PC-9 (cell line): ENCODE results near the gene BRD4. TPM values are rescaled to one million over a fixed set of nuclear protein-coding genes. Genes with fewer than 3 reads are reported as not detected.

Experiments used
- BruUV-seq: library from RNA; stranded (reverse); fragments of 400-500 nt; replicated peaks from 2 replicates; lab custom pipeline; 2021; lab: Mats Ljungman, UMichigan
- CTCF ChIA-PET: fragments of 300-600 bp; sonication (Branson Sonifier 250); formaldehyde crosslinking; loops from one replicate; lab custom pipeline; 2022; ENCODE audit warnings: antibody characterized with exemption; lab: Charles Lee
- POLR2A ChIA-PET: fragments of 300-600 bp; sonication (Branson Sonifier 250); formaldehyde crosslinking; loops from one replicate; lab custom pipeline; 2022; ENCODE audit warnings: antibody characterized with exemption; ENCODE audit not compliant: unreplicated experiment; lab: Charles Lee
- DNase-seq, 2 experiments: peaks; one replicate each; pipeline versions ENCODE4 v3.0.0 to v3.0.0-alpha.2; 2015 to 2022; ENCODE audit warnings: mixed read lengths in 1 of 2
- H2AFZ ChIP-seq: fragments of 200-600 bp; sonication (generic); 2 replicates; pipeline ENCODE4 v1.8.1; 2017; ENCODE audit warnings: antibody characterized with exemption
- H3F3A ChIP-seq: fragments of 200-600 bp; sonication (generic); 2 replicates; pipeline ENCODE4 v1.8.1; 2017; ENCODE audit warnings: antibody characterized with exemption, mild to moderate bottlenecking, low read depth; ENCODE audit not compliant: insufficient read depth
- H3K27ac ChIP-seq: fragments of 200-600 bp; sonication (generic); 2 replicates; pipeline ENCODE4 v1.6.1; 2016; ENCODE audit warnings: mixed run types
- H3K27me3 ChIP-seq: fragments of 200-600 bp; sonication (generic); 2 replicates; pipeline ENCODE4 v1.6.1; 2016; ENCODE audit warnings: low read depth, mixed run types; ENCODE audit not compliant: insufficient read depth
- H3K36me3 ChIP-seq: fragments of 200-600 bp; sonication (generic); 2 replicates; pipeline ENCODE4 v1.6.1; 2016; ENCODE audit warnings: low read depth, mixed run types
- H3K4me1 ChIP-seq: fragments of 200-600 bp; sonication (generic); replicated peaks from 2 replicates; pipeline ENCODE4 v1.6.1; 2016; ENCODE audit warnings: mixed run types; ENCODE audit not compliant: insufficient read depth
- H3K4me2 ChIP-seq: fragments of 200-600 bp; sonication (generic); 2 replicates; pipeline ENCODE4 v1.6.1; 2017; ENCODE audit warnings: mixed run types
- H3K4me3 ChIP-seq: fragments of 200-600 bp; sonication (generic); 2 replicates; pipeline ENCODE4 v1.6.1; 2016; ENCODE audit warnings: mixed run types
- H3K79me2 ChIP-seq: fragments of 200-600 bp; sonication (generic); 2 replicates; pipeline ENCODE4 v1.6.1; 2017; ENCODE audit warnings: low read depth, mixed run types
- H3K9me2 ChIP-seq: fragments of 200-600 bp; sonication (generic); 2 replicates; pipeline ENCODE4 v1.8.1; 2017; ENCODE audit warnings: mild to moderate bottlenecking; ENCODE audit not compliant: insufficient read depth
- H3K9me3 ChIP-seq: fragments of 200-600 bp; sonication (generic); 2 replicates; pipeline ENCODE4 v1.8.1; 2016; ENCODE audit warnings: low read depth; ENCODE audit not compliant: insufficient read depth
- H4K20me1 ChIP-seq: fragments of 200-600 bp; sonication (generic); 2 replicates; pipeline ENCODE4 v1.8.1; 2017; ENCODE audit not compliant: insufficient read depth
- EZH2 ChIP-seq: fragments of 200-600 bp; sonication (generic); IDR thresholded peaks from 2 replicates; pipeline ENCODE4 v1.8.0; 2017; ENCODE audit warnings: antibody characterized with exemption, low read depth
- intact Hi-C: fragments of 100-400 bp; cut with micrococcal nuclease; formaldehyde crosslinking; loops from one replicate; pipeline ENCODE4 v1.10.0; 2022; ENCODE audit not compliant: unreplicated experiment
- total RNA-seq: library from RNA; stranded (reverse); gene quantifications from 2 replicates; pipeline ENCODE4 v1.2.3, GENCODE V29; 2021
- TF ChIP-seq, protein P1 (sequence below): fragments of 200-600 bp; sonication (generic); conservative IDR thresholded peaks from 2 replicates; pipeline ENCODE4 v1.6.1; 2017; ENCODE audit warnings: mixed run types, antibody characterized with exemption, mild to moderate bottlenecking, moderate library complexity

Gene BRD4
- total RNA-seq, 1 experiment from 2014 or later, result 138 TPM

GRCh38 chr19:15199661-15200552, 132.4 kb downstream of the BRD4 start:
- ChIA-PET CTCF (interaction anchor here (0.6 to 0.7 kb wide), 3 partner anchors 29 to 93 kb away, joined by 3 to 6 read pairs (median 4); partner anchors contain the start of gene EPHX3), POLR2A (interaction anchor here (0.8 kb wide), 1 partner anchor 356 kb away, joined by 4 read pairs; no protein-coding TSS in a partner anchor)
- Histone ChIP-seq H3K27me3 (no peaks in the 10 kb centered on the region), H3F3A (peaks cover 40% of the 10 kb centered on the region), H3K79me2 (peaks cover 42% of the 10 kb centered on the region), H3K9me2 (no peaks in the 10 kb centered on the region), H3K36me3 (peaks cover 24% of the 10 kb centered on the region; the same call in 1 of the 2 replicates), H3K9me3 (no peaks in the 10 kb centered on the region), H4K20me1 (peaks cover 25% of the 10 kb centered on the region), H2AFZ (no peak overlapping the region), H3K4me2 (peak overlapping the region; percentile 79), H3K4me1 (peaks cover 42% of the 10 kb centered on the region), H3K4me3 (peak overlapping the region; percentile 88), H3K27ac (peak overlapping the region; percentile 75)
- intact Hi-C loops, result loop anchor here (5.0 kb wide), 1 partner anchor 52 kb away; no protein-coding TSS in a partner anchor
- peak in 1 of 2 experiments; percentile 46 for DNase-seq
- BruUV-seq, result no TSS peak
- TF ChIP-seq, protein P1, sequence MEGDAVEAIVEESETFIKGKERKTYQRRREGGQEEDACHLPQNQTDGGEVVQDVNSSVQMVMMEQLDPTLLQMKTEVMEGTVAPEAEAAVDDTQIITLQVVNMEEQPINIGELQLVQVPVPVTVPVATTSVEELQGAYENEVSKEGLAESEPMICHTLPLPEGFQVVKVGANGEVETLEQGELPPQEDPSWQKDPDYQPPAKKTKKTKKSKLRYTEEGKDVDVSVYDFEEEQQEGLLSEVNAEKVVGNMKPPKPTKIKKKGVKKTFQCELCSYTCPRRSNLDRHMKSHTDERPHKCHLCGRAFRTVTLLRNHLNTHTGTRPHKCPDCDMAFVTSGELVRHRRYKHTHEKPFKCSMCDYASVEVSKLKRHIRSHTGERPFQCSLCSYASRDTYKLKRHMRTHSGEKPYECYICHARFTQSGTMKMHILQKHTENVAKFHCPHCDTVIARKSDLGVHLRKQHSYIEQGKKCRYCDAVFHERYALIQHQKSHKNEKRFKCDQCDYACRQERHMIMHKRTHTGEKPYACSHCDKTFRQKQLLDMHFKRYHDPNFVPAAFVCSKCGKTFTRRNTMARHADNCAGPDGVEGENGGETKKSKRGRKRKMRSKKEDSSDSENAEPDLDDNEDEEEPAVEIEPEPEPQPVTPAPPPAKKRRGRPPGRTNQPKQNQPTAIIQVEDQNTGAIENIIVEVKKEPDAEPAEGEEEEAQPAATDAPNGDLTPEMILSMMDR, result no peak
- no peak for TF ChIP-seq EZH2

DNA sequence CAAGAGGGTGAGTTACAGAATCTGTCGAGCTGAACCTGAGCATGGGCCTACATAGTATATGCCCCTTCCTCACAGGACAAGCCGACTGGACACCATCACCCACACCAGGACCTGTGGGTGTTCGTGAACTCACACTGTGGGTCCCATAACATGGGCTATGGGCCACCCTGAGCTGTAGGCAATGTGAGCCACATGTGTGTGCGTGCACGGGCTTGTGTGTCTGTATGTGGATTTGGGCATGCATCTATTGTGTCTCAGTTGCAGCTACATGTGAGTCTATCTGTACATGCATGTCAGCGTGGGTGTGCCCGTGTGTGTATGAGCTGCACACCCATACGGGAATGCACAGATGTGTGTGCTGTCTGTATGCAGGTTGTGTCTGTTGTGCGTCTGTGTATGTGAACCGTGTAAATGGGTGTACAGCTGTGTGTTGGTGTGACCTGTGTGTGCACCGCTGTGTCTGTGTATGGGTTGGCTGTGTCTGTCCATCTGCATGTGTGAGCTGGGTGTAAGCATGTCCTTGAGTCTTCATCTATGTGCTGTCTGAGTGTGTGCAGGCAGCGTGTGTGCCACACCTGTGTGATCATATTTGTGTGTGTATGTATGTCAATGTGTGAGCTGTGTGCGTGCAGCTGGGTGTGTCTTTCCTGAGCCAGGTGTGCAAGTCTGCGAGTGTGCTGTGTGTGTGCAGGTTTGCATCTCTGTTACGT, 133.2 kb downstream of the BRD4 start:
- Histone ChIP-seq H3K36me3 (peaks cover 27% of the 10 kb centered on the region; the same call in 1 of the 2 replicates), H3K4me1 (peaks cover 49% of the 10 kb centered on the region), H3K27ac (peak overlapping the region; percentile 75), H3K9me3 (no peaks in the 10 kb centered on the region), H3K79me2 (peaks cover 50% of the 10 kb centered on the region), H3K4me2 (peak overlapping the region; percentile 79), H2AFZ (no peak overlapping the region), H3K9me2 (no peaks in the 10 kb centered on the region), H3K4me3 (peak overlapping the region; percentile 88), H3F3A (peaks cover 47% of the 10 kb centered on the region), H3K27me3 (no peaks in the 10 kb centered on the region), H4K20me1 (peaks cover 33% of the 10 kb centered on the region)
- DNase-seq, result no peak
- ChIA-PET POLR2A (no interaction called here), CTCF (interaction anchor here (0.6 to 0.7 kb wide), 2 partner anchors 36 to 94 kb away, joined by 3 to 5 read pairs; no protein-coding TSS in a partner anchor)
- no peak for TF ChIP-seq EZH2
- TF ChIP-seq, protein P1, result no peak
- BruUV-seq, result TSS peak; percentile 23
- intact Hi-C loops, result loop anchor here (5.0 kb wide), 1 partner anchor 53 kb away; no protein-coding TSS in a partner anchor

DNA sequence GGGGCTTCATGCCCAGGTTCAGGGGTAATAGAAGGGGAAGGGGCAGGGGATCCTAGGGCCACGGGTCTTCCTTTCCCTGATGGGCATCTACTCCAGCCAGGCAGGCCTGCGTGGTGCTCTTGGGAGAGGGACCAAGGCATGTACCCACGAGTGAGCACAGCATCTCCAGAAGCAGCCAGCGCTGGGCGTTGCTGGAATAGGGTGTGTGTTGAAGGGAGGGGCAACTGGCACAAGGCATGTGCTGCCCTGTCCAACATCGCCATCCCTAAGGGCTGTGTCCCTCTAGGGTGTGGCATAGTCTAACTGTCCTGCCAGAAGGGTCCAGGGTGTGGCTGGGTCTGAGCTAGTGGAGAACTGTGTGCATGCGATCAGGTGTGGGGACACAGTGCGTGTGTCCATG, 134.4 kb downstream of the BRD4 start:
- H4K20me1 ChIP-seq, result peaks cover 42% of the 10 kb centered on the region
- H3F3A ChIP-seq, result peaks cover 45% of the 10 kb centered on the region
- H3K4me2 ChIP-seq, result 0 out of 2 replicates have a peak overlapping the region, but pooled peaks have one; percentile 14
- H3K9me2 ChIP-seq, result no peaks in the 10 kb centered on the region
- ChIA-PET CTCF (interaction anchor here (0.5 kb wide), 1 partner anchor 652 kb away, joined by 4 read pairs; no protein-coding TSS in a partner anchor), POLR2A (interaction anchor here (0.7 kb wide), 1 partner anchor 716 kb away, joined by 4 read pairs; no protein-coding TSS in a partner anchor)
- H3K79me2 ChIP-seq, result peaks cover 61% of the 10 kb centered on the region
- intact Hi-C loops, result loop anchor here (5.0 kb wide), 1 partner anchor 54 kb away; no protein-coding TSS in a partner anchor
- DNase-seq, result no peak
- H3K4me1 ChIP-seq, result peaks cover 49% of the 10 kb centered on the region
- no peak overlapping the region for H3K4me3 ChIP-seq
- H3K27me3 ChIP-seq, result no peaks in the 10 kb centered on the region
- no TSS peak for BruUV-seq
- H3K36me3 ChIP-seq, result peaks cover 33% of the 10 kb centered on the region
- H3K9me3 ChIP-seq, result no peaks in the 10 kb centered on the region
- TF ChIP-seq, protein P1, result no peak
- H3K27ac ChIP-seq, result no peak overlapping the region
- H2AFZ ChIP-seq, result no peak overlapping the region
